Calu3 (cell line): ENCODE data around the gene TNNI3K. TPM values are rescaled to one million over a fixed set of nuclear protein-coding genes. Genes with fewer than 3 reads are reported as not detected.

ENCODE experiments used
- Bru-seq: library from RNA; stranded (reverse); fragments of 400-500 nt; gene quantifications from one replicate; lab custom pipeline; 2021; lab: Mats Ljungman, UMichigan
- BruChase-seq, 2 experiments: library from RNA; stranded (reverse); fragments of 400-500 nt; gene quantifications; one replicate each; lab custom pipeline; 2021; lab: Mats Ljungman, UMichigan
- BruUV-seq: library from RNA; stranded (reverse); fragments of 400-500 nt; replicated peaks from 2 replicates; lab custom pipeline; 2021; lab: Mats Ljungman, UMichigan
- CTCF ChIA-PET: fragments of 300-600 bp; sonication (Branson Sonifier 250); formaldehyde crosslinking; loops from one replicate; lab custom pipeline; 2022; ENCODE audit warnings: antibody characterized with exemption; lab: Charles Lee
- DNase-seq: peaks from one replicate; pipeline ENCODE4 v3.0.0; 2022
- H3K27ac Mint-ChIP-seq: one replicate; pipeline ENCODE4 v1.8.0; 2022; ENCODE audit warnings: mixed read lengths; ENCODE audit not compliant: unreplicated experiment
- H3K27me3 Mint-ChIP-seq: one replicate; pipeline ENCODE4 v1.8.0; 2022; ENCODE audit warnings: mixed read lengths; ENCODE audit not compliant: unreplicated experiment
- H3K36me3 Mint-ChIP-seq: one replicate; pipeline ENCODE4 v1.8.0; 2022; ENCODE audit warnings: mild to moderate bottlenecking, moderate library complexity, mixed read lengths; ENCODE audit not compliant: insufficient read depth, unreplicated experiment
- H3K4me1 Mint-ChIP-seq: one replicate; pipeline ENCODE4 v1.8.0; 2022; ENCODE audit warnings: mild to moderate bottlenecking, low read depth, mixed read lengths; ENCODE audit not compliant: unreplicated experiment
- H3K4me3 Mint-ChIP-seq: one replicate; pipeline ENCODE4 v1.8.0; 2022; ENCODE audit warnings: mild to moderate bottlenecking, low read depth, moderate library complexity, mixed read lengths; ENCODE audit not compliant: unreplicated experiment
- H3K9me3 Mint-ChIP-seq: one replicate; pipeline ENCODE4 v1.8.0; 2022; ENCODE audit warnings: low read depth, mixed read lengths; ENCODE audit not compliant: unreplicated experiment
- intact Hi-C: fragments of 100-400 bp; cut with micrococcal nuclease; formaldehyde crosslinking; loops from one replicate; pipeline ENCODE4 v1.10.0; 2022; ENCODE audit not compliant: unreplicated experiment
- long read RNA-seq: library from polyadenylated mRNA; stranded (forward); transcript quantifications from one replicate; pipeline ENCODE4 v2.0.0, GENCODE V29; 2022
- total RNA-seq: library from RNA; stranded (reverse); gene quantifications from 2 replicates; pipeline ENCODE4 v1.2.3, GENCODE V29; 2022
- TF ChIP-seq, protein P1 (sequence below): fragments of 200-600 bp; IDR thresholded peaks from one replicate; pipeline ENCODE4 v1.8.0; 2022; ENCODE audit warnings: antibody characterized with exemption; ENCODE audit not compliant: unreplicated experiment

The TNNI3K gene, protein sequence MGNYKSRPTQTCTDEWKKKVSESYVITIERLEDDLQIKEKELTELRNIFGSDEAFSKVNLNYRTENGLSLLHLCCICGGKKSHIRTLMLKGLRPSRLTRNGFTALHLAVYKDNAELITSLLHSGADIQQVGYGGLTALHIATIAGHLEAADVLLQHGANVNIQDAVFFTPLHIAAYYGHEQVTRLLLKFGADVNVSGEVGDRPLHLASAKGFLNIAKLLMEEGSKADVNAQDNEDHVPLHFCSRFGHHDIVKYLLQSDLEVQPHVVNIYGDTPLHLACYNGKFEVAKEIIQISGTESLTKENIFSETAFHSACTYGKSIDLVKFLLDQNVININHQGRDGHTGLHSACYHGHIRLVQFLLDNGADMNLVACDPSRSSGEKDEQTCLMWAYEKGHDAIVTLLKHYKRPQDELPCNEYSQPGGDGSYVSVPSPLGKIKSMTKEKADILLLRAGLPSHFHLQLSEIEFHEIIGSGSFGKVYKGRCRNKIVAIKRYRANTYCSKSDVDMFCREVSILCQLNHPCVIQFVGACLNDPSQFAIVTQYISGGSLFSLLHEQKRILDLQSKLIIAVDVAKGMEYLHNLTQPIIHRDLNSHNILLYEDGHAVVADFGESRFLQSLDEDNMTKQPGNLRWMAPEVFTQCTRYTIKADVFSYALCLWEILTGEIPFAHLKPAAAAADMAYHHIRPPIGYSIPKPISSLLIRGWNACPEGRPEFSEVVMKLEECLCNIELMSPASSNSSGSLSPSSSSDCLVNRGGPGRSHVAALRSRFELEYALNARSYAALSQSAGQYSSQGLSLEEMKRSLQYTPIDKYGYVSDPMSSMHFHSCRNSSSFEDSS
- total RNA-seq (not detected in 2 replicates), Bru-seq, nascent RNA (not detected), BruChase-seq, experiment 1, labeled RNA remaining after a 6-hour chase (not detected), BruChase-seq, experiment 2, labeled RNA remaining after a 2-hour chase (not detected)
- long read RNA-seq = 0 reads

DNA sequence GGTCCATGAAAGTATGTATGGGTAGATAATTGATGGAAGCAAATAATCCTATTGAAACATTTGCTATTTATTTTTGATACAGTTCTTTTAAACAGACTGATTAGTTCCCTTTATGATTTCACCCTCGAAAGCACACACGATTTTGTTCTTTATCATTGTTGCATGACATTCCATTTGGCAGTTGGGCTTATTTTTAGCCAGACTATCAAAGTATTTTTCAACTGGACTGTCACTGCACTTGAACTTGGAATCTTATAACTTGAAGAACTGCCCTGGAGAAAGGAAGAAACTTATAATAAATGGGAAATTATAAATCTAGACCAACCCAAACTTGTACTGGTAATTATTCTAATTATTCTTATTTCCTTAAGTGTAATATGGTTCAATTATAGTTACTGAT lies at the start of gene TNNI3K:
TNNI3K (plus strand) TSS at position 235 of the 400 bp plus-strand sequence; CDS start at position 300, 65 bp downstream.
- CTCF ChIA-PET = no interaction called here
- no peaks in the 10 kb centered on the region for H3K4me1 Mint-ChIP-seq
- TF ChIP-seq, protein P1, sequence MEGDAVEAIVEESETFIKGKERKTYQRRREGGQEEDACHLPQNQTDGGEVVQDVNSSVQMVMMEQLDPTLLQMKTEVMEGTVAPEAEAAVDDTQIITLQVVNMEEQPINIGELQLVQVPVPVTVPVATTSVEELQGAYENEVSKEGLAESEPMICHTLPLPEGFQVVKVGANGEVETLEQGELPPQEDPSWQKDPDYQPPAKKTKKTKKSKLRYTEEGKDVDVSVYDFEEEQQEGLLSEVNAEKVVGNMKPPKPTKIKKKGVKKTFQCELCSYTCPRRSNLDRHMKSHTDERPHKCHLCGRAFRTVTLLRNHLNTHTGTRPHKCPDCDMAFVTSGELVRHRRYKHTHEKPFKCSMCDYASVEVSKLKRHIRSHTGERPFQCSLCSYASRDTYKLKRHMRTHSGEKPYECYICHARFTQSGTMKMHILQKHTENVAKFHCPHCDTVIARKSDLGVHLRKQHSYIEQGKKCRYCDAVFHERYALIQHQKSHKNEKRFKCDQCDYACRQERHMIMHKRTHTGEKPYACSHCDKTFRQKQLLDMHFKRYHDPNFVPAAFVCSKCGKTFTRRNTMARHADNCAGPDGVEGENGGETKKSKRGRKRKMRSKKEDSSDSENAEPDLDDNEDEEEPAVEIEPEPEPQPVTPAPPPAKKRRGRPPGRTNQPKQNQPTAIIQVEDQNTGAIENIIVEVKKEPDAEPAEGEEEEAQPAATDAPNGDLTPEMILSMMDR = no peak
- H3K36me3 Mint-ChIP-seq = no peaks in the 10 kb centered on the region
- intact Hi-C loops = no loop called here
- H3K4me3 Mint-ChIP-seq = no peak within 1 kb of the TSS
- no peak for DNase-seq
- H3K9me3 Mint-ChIP-seq = peaks cover 12% of the 10 kb centered on the region
- H3K27me3 Mint-ChIP-seq = no peaks in the 10 kb centered on the region
- H3K27ac Mint-ChIP-seq = no peak within 1 kb of the TSS
- no TSS peak for BruUV-seq

DNA sequence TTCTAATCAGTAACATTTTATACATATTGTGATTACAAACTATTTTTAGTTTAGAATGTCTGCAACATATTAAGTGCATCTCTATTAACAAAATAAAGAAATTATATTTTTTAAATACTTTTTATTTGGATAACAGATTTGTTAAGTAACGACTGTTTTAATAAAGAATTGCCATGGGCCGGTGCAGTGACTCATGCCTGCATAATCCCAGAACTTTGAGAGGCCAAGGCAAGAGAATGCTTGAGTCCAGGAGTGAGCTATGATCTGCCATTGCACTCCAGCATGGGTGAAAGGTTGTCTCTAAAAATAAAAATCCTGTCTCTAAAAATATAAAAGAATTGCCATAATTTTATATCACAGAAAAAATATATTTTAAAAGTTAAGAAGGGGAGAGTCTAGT lies 41.3 kb upstream of the TNNI3K start:
- no peak overlapping the region for H3K4me3 Mint-ChIP-seq
- DNase-seq = no peak
- H3K36me3 Mint-ChIP-seq = peaks cover 17% of the 10 kb centered on the region
- TF ChIP-seq, protein P1 = no peak
- H3K4me1 Mint-ChIP-seq = no peaks in the 10 kb centered on the region
- BruUV-seq = no TSS peak
- CTCF ChIA-PET = no interaction called here
- H3K9me3 Mint-ChIP-seq = no peaks in the 10 kb centered on the region
- H3K27me3 Mint-ChIP-seq = no peaks in the 10 kb centered on the region
- intact Hi-C loops = loop anchor here (10.0 kb wide), 1 partner anchor 271 kb away; no protein-coding TSS in a partner anchor
- H3K27ac Mint-ChIP-seq = no peak overlapping the region

DNA sequence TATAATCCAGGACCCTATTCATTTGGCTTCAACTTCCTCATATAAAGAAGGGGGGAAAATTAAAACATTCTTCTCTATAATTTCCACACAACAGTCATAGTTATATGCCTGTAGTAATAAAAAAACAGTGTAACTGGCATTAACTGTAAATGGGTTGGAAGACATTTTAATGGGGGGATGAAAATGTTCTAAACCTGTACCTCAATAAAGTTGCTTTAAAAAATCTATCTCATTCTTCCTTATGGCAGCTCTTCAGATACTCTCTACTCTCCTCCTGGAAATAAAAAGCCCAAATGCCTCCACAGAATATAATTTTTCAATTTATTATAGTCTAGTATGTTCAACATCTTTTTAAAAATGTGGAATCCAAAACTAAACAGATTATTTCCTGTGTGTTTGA lies 39.8 kb upstream of the TNNI3K start:
- intact Hi-C loops = loop anchor here (10.0 kb wide), 1 partner anchor 269 kb away; no protein-coding TSS in a partner anchor

More for the DNA sequence above, 39.8 kb upstream of the TNNI3K start:
- Mint-ChIP-seq H3K36me3 (peaks cover 18% of the 10 kb centered on the region), H3K4me1 (no peaks in the 10 kb centered on the region), H3K9me3 (no peaks in the 10 kb centered on the region), H3K27ac (no peak overlapping the region), H3K4me3 (no peak overlapping the region), H3K27me3 (no peaks in the 10 kb centered on the region)
- CTCF ChIA-PET = interaction anchor here (0.6 kb wide), 1 partner anchor 357 kb away, joined by 4 read pairs; no protein-coding TSS in a partner anchor
- no peak for DNase-seq
- TF ChIP-seq, protein P1 = no peak
- no TSS peak for BruUV-seq
